ENCODE data around the gene DDX41.

DDX41 gene

DNA sequence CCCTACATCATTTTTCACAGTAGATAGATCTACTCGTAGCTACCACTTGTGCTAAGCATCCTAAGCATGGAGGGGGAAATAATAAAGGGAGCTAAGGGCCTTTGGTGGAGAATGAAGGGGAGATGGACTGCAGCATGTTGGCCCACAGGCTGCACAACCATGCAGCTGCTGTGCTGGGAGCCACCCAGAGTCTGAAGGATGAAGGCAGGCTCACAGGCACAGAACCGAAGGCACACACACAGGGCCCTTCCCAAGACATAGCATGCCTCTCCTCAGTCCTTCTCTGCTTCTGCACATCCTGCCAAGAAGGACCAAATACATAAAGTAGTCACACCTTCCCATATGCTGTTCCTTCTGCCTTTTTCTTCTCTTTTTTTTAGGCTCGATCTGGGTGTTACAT is 31.0 kb upstream of the DDX41 start:
- H4K20me1 ChIP-seq (ENCODE audit: insufficient read depth, low read length, poor library complexity, severe bottlenecking): peaks cover 4% of the 10 kb centered on the region
- H3K9me2 ChIP-seq (replicated peaks; ENCODE audit: low read depth, low read length): no peaks in the 10 kb centered on the region
- H3K4me2 ChIP-seq (ENCODE audit: low read depth, low read length, poor library complexity, severe bottlenecking): no peak overlapping the region
- H3K27me3 ChIP-seq (ENCODE audit: insufficient read depth, low read length, poor library complexity, severe bottlenecking): no peaks in the 10 kb centered on the region
- peaks cover 20% of the 10 kb centered on the region for H3K79me2 ChIP-seq (ENCODE audit: insufficient read depth, low read length)
- peaks cover 8% of the 10 kb centered on the region for H3K4me1 ChIP-seq (ENCODE audit: insufficient read depth, low read length, poor library complexity, severe bottlenecking)
- H2AFZ ChIP-seq (ENCODE audit: low read length): no peak overlapping the region
- no peaks in the 10 kb centered on the region for H3K9me3 ChIP-seq (ENCODE audit: insufficient read depth, low read depth, low read length)
- H3K9ac ChIP-seq (ENCODE audit: low read depth, low read length, poor library complexity, severe bottlenecking): no peak overlapping the region
- H3F3A ChIP-seq (ENCODE audit: low read depth): no peaks in the 10 kb centered on the region
- no peak overlapping the region for H3K4me3 ChIP-seq (ENCODE audit: low read length, poor library complexity, severe bottlenecking)
- no peaks in the 10 kb centered on the region for H3K36me3 ChIP-seq (ENCODE audit: insufficient read depth, low read length)
- TF ChIP-seq CTCF (conservative IDR thresholded peaks at IDR 0.05; ENCODE audit: low read length) (no peak), EZH2phosphoT487 (IDR thresholded peaks at IDR 0.05; ENCODE audit: borderline replicate concordance) (no peak)

DNA sequence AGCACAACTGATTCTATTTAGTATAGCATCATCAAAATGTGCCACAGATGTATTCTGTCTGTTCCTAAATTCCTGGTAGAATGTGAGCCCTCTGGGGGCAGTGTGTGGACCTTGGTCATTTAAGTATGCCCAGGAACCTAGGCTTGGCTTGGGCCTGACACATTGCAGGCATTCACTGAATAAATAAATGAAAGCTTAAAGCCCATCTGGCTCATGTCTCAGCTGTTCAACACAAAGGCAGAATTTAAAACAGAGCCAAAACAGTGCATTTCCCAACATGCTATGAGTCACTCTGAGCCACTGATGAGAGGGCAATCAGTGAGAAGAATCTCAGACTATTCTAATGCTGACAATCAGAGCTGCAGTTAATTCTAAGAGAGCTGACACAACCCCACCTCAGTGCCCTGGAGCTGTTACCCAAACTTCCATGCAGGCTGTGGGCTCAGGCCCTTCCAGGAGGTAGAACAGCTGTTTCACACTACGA is 29.5 kb upstream of the DDX41 start:
- no peak overlapping the region for H2AFZ ChIP-seq (ENCODE audit: low read length)
- no peaks in the 10 kb centered on the region for H3K9me3 ChIP-seq (ENCODE audit: insufficient read depth, low read depth, low read length)
- H3F3A ChIP-seq (ENCODE audit: low read depth): no peaks in the 10 kb centered on the region
- no peaks in the 10 kb centered on the region for H4K20me1 ChIP-seq (ENCODE audit: insufficient read depth, low read length, poor library complexity, severe bottlenecking)
- no peaks in the 10 kb centered on the region for H3K4me1 ChIP-seq (ENCODE audit: insufficient read depth, low read length, poor library complexity, severe bottlenecking)
- H3K4me3 ChIP-seq (ENCODE audit: low read length, poor library complexity, severe bottlenecking): no peak overlapping the region
- no peak overlapping the region for H3K9ac ChIP-seq (ENCODE audit: low read depth, low read length, poor library complexity, severe bottlenecking)
- no peaks in the 10 kb centered on the region for H3K36me3 ChIP-seq (ENCODE audit: insufficient read depth, low read length)
- H3K27me3 ChIP-seq (ENCODE audit: insufficient read depth, low read length, poor library complexity, severe bottlenecking): no peaks in the 10 kb centered on the region
- H3K9me2 ChIP-seq (replicated peaks; ENCODE audit: low read depth, low read length): no peaks in the 10 kb centered on the region
- H3K79me2 ChIP-seq (ENCODE audit: insufficient read depth, low read length): peaks cover 6% of the 10 kb centered on the region; the same call in 1 of the 2 replicates
- no peak overlapping the region for H3K4me2 ChIP-seq (ENCODE audit: low read depth, low read length, poor library complexity, severe bottlenecking)
- TF ChIP-seq EZH2phosphoT487 (IDR thresholded peaks at IDR 0.05; ENCODE audit: borderline replicate concordance): no peak
- no peak for TF ChIP-seq CTCF (conservative IDR thresholded peaks at IDR 0.05; ENCODE audit: low read length)

DNA sequence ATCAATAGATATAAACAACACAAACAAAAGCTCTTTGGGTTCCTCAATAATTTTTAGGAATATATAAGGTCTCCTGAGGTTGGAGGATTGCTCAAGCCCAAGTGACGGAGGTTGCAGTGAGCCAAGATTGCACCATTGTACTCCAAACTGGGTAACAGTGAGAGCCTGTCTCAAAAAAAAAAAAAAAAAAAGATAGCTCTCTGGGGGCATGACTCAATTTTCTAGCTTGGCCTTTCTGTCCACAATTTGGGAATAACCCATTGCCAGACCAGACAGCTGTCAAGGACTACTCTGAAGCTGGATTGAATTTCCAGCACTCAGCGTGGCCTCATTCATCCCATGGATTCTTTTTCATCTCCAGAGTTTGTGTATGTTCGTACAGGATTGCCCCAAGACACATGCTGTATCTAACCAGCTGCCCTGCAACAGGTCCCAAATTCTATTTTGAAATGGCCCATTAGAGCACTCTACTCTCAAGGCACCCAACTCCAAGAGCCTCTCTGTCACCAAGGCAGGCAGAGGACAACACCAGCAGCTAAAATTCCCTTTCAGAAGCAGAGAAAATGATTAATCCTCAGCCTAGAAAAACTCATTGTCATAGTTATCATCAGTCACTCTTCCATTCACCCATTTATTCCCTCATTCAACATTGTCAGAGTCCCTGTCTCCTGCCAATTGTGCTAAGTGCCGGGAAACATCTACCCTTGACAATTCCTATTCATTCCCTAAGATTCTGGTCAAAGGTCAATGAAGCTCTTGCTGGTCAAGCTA is 28.9 kb upstream of the DDX41 start:
- Histone ChIP-seq H3F3A (ENCODE audit: low read depth) (no peaks in the 10 kb centered on the region), H3K9ac (ENCODE audit: low read depth, low read length, poor library complexity, severe bottlenecking) (no peak overlapping the region), H3K27me3 (ENCODE audit: insufficient read depth, low read length, poor library complexity, severe bottlenecking) (no peaks in the 10 kb centered on the region), H3K4me2 (ENCODE audit: low read depth, low read length, poor library complexity, severe bottlenecking) (no peak overlapping the region), H2AFZ (ENCODE audit: low read length) (no peak overlapping the region), H3K4me3 (ENCODE audit: low read length, poor library complexity, severe bottlenecking) (no peak overlapping the region), H3K4me1 (ENCODE audit: insufficient read depth, low read length, poor library complexity, severe bottlenecking) (no peaks in the 10 kb centered on the region), H3K36me3 (ENCODE audit: insufficient read depth, low read length) (no peaks in the 10 kb centered on the region), H3K9me2 (replicated peaks; ENCODE audit: low read depth, low read length) (no peaks in the 10 kb centered on the region), H4K20me1 (ENCODE audit: insufficient read depth, low read length, poor library complexity, severe bottlenecking) (no peaks in the 10 kb centered on the region), H3K79me2 (ENCODE audit: insufficient read depth, low read length) (peaks cover 4% of the 10 kb centered on the region; the same call in 1 of the 2 replicates), H3K9me3 (ENCODE audit: insufficient read depth, low read depth, low read length) (no peaks in the 10 kb centered on the region)
- no peak for TF ChIP-seq EZH2phosphoT487 (IDR thresholded peaks at IDR 0.05; ENCODE audit: borderline replicate concordance)
- no peak for TF ChIP-seq CTCF (conservative IDR thresholded peaks at IDR 0.05; ENCODE audit: low read length)
